ENCODE results near the gene PDE6B. TPM values are rescaled to one million over a fixed set of nuclear protein-coding genes. Genes with fewer than 3 reads are reported as not detected.

PDE6B gene
- total RNA-seq, 1 experiment from 2014 or later: 10.8 TPM

GRCh38 chr4:592825-593520 lies 32.4 kb upstream of the PDE6B start:
- no peaks in the 10 kb centered on the region for H3K9me3 ChIP-seq (ENCODE audit: control insufficient read depth, low read depth, low read length)
- H3K27ac ChIP-seq (ENCODE audit: insufficient read length, low read depth, low read length): no peak overlapping the region
- no peak overlapping the region for H2BK20ac ChIP-seq (ENCODE audit: low read depth, low read length, poor library complexity, severe bottlenecking)
- WGBS (ENCODE audit: extremely low coverage, insufficient read length, low lambda C conversion rate): no CpG with 5 or more reads among the region's 5 CpGs
- H3K14ac ChIP-seq (ENCODE audit: insufficient read depth, low read length): no peak overlapping the region
- H3K27me3 ChIP-seq (ENCODE audit: insufficient read depth, low read length): no peaks in the 10 kb centered on the region
- no peak overlapping the region for H3K4me2 ChIP-seq (ENCODE audit: insufficient read depth, insufficient read length, low read length)
- no peak overlapping the region for H3T11ph ChIP-seq (ENCODE audit: low read length)
- Mint-ChIP-seq H3K4me1 (peaks cover 3 to 8% of the 10 kb centered on the region in 2 experiments), H3K4me3 (no peak overlapping the region; a peak in 1 of 5 replicates), H3K27me3 (ENCODE audit: low read depth) (peaks cover 67% of the 10 kb centered on the region), H3K27ac (no peak overlapping the region), H3K9me3 (peaks cover 7 to 12% of the 10 kb centered on the region in 2 experiments; a peak in 4 of 5 replicates), H3K36me3 (ENCODE audit: insufficient read depth in 1 of 3, low read depth in 3 of 3) (no peaks in the 10 kb centered on the region)
- H3K18ac ChIP-seq (ENCODE audit: insufficient read length, low read depth, low read length): no peak overlapping the region
- no peaks in the 10 kb centered on the region for H3K23me2 ChIP-seq (ENCODE audit: insufficient read length, low read depth, low read length, poor library complexity, severe bottlenecking)
- no peak overlapping the region for H2AK5ac ChIP-seq (ENCODE audit: insufficient read length, low read length)
- no peak for TF ChIP-seq CTCF (conservative IDR thresholded peaks at IDR 0.05)
- no peak overlapping the region for H3K9ac ChIP-seq (ENCODE audit: extremely low read depth, insufficient read length, low read length)
- H4K8ac ChIP-seq (replicated peaks; ENCODE audit: insufficient read length, low read depth, low read length): no peak overlapping the region
- H2BK5ac ChIP-seq (ENCODE audit: insufficient read length, low read length): no peak overlapping the region
- no peak overlapping the region for H3K4ac ChIP-seq (ENCODE audit: low read depth, low read length)
- H3K79me1 ChIP-seq (ENCODE audit: insufficient read depth, low read depth, low read length, poor library complexity, severe bottlenecking): no peaks in the 10 kb centered on the region
- no peak overlapping the region for H3K23ac ChIP-seq (ENCODE audit: insufficient read length, low read depth, low read length)
- no peak overlapping the region for H2BK120ac ChIP-seq (ENCODE audit: low read depth, low read length, poor library complexity, severe bottlenecking)
- no peaks in the 10 kb centered on the region for H3K4me1 ChIP-seq (ENCODE audit: insufficient read depth, low read length)
- DNase-seq: no peak
- no peak overlapping the region for H2BK12ac ChIP-seq (ENCODE audit: insufficient read length, low read depth, low read length)
- H4K5ac ChIP-seq (ENCODE audit: insufficient read length, low read depth, low read length): no peak overlapping the region
- no peaks in the 10 kb centered on the region for H4K20me1 ChIP-seq (ENCODE audit: control insufficient read depth, insufficient read depth, insufficient read length)
- H2AFZ ChIP-seq (ENCODE audit: low read length): no peak overlapping the region
- no peaks in the 10 kb centered on the region for H3K79me2 ChIP-seq (ENCODE audit: insufficient read depth, low read length)
- no peak overlapping the region for H4K91ac ChIP-seq (ENCODE audit: insufficient read length, low read depth, low read length)
- no peak overlapping the region for H3K56ac ChIP-seq (ENCODE audit: insufficient read length, low read depth, low read length)
- no peak overlapping the region for H2BK15ac ChIP-seq (ENCODE audit: low read depth, low read length)

All from H9 (cell line).